A549 (cell line): Measurements from ENCODE around the gene RYR3. TPM values are rescaled to one million over a fixed set of nuclear protein-coding genes. Genes with fewer than 3 reads are reported as not detected.
A peak's percentile ranks its signal among the peaks of the same experiment; 100 is the strongest.

Experiments
- ATAC-seq, 2 experiments: fragments of 200-7000 bp in 1 of 2; fragments of >200 bp in 1 of 2; cut with Nextera tagmentation in 1 of 2; cut with Tn5 transposase in 1 of 2; 3 replicates each; pipeline versions ENCODE4 v1.8.0 to v1.9.1; 2018 to 2020; ENCODE audit warnings: mild to moderate bottlenecking in 1 of 2, moderate library complexity in 1 of 2
- CTCF ChIA-PET: fragments of 300-600 bp; sonication (Branson Sonifier 250); formaldehyde crosslinking; extraction: SDS; loops from one replicate; lab custom pipeline; 2021; ENCODE audit warnings: antibody characterized with exemption, inconsistent platforms; lab: Yijun Ruan, JAX
- POLR2A ChIA-PET: fragments of 350-600 bp; formaldehyde crosslinking; extraction: SDS; loops from one replicate; lab custom pipeline; 2021; ENCODE audit warnings: antibody characterized with exemption, inconsistent platforms; lab: Yijun Ruan, JAX
- DNase-seq, 2 experiments: peaks; one replicate each; pipeline versions ENCODE4 v3.0.0 to v3.0.0-alpha.2; 2011 to 2016; ENCODE audit warnings: low read depth in 1 of 2, low spot score in 1 of 2
- FAIRE-seq: peaks from 2 replicates; lab custom pipeline; 2011; peaks lifted over from hg19 to GRCh38; lab: Jason Lieb, UNC
- H3K27ac ChIP-seq, 2 experiments: fragments of >200 bp; sonication (Bioruptor Twin); formaldehyde crosslinking; 3 replicates each; pipeline ENCODE4 v1.5.1; 2016 to 2017
- H3K4me1 ChIP-seq: fragments of >200 bp; sonication (Bioruptor Twin); formaldehyde crosslinking; 3 replicates; pipeline ENCODE4 v1.6.1; 2016
- H3K4me2 ChIP-seq: fragments of >200 bp; sonication (Bioruptor Twin); formaldehyde crosslinking; 3 replicates; pipeline ENCODE4 v1.6.1; 2016
- H3K4me3 ChIP-seq: fragments of >200 bp; sonication (Bioruptor Twin); formaldehyde crosslinking; 3 replicates; pipeline ENCODE4 v1.5.1; 2016
- H3K9me3 ChIP-seq: fragments of >200 bp; sonication (Bioruptor Twin); formaldehyde crosslinking; 3 replicates; pipeline ENCODE4 v1.6.1; 2016
- BCL3 ChIP-seq: fragments of >200 bp; sonication (Bioruptor Twin); formaldehyde crosslinking; IDR thresholded peaks from 3 replicates; pipeline ENCODE4 v1.6.1; 2016
- CBX2 ChIP-seq: fragments of 200-600 bp; sonication (generic); IDR thresholded peaks from 2 replicates; pipeline ENCODE4 v1.6.1; 2016; ENCODE audit warnings: low read depth, mild to moderate bottlenecking, borderline replicate concordance
- CEBPB ChIP-seq, 2 experiments: fragments of >200 bp in 1 of 2; sonication (Bioruptor Twin) in 1 of 2; formaldehyde crosslinking in 1 of 2; IDR thresholded peaks; 2 replicates each; pipeline ENCODE4 v1.6.1; 2012 to 2016
- CTCF ChIP-seq: fragments of >200 bp; sonication (Bioruptor Twin); formaldehyde crosslinking; IDR thresholded peaks from 3 replicates; pipeline ENCODE4 v1.5.1; 2016
- ESRRA ChIP-seq: fragments of 150-350 bp; IDR thresholded peaks from 2 replicates; pipeline ENCODE4 v1.6.1; 2014; ENCODE audit warnings: mild to moderate bottlenecking, low read length, borderline replicate concordance
- FOSL2 ChIP-seq, 2 experiments: fragments of 450-650 bp in 1 of 2; fragments of >200 bp in 1 of 2; sonication (Bioruptor Twin) in 1 of 2; formaldehyde crosslinking; IDR thresholded peaks; 2 replicates each; pipeline versions ENCODE4 v1.5.0 to v1.6.1; 2016 to 2020; ENCODE audit warnings: mild to moderate bottlenecking in 1 of 2, moderate library complexity in 1 of 2
- JUNB ChIP-seq: fragments of >200 bp; sonication (Bioruptor Twin); formaldehyde crosslinking; IDR thresholded peaks from 2 replicates; pipeline ENCODE4 v1.6.1; 2016
- MAFK ChIP-seq: fragments of 450-650 bp; IDR thresholded peaks from 2 replicates; pipeline ENCODE4 v1.6.1; 2014; ENCODE audit not compliant: partially characterized antibody
- MAX ChIP-seq: IDR thresholded peaks from 2 replicates; pipeline ENCODE4 v1.6.1; 2012
- POLR2AphosphoS2 ChIP-seq: conservative IDR thresholded peaks from 2 replicates; pipeline ENCODE4 v1.6.1; 2012; ENCODE audit warnings: low read length, improper control_type of control experiment, inconsistent platforms
- RAD21 ChIP-seq, 2 experiments: fragments of >200 bp in 1 of 2; sonication (Bioruptor Twin) in 1 of 2; formaldehyde crosslinking in 1 of 2; IDR thresholded peaks in 1 of 2; conservative IDR thresholded peaks in 1 of 2; 2 replicates in 1 of 2; 3 replicates in 1 of 2; pipeline ENCODE4 v1.6.1; 2012 to 2018; ENCODE audit warnings: inconsistent platforms in 1 of 2
- REST ChIP-seq: fragments of 200-600 bp; sonication (generic); IDR thresholded peaks from 2 replicates; pipeline ENCODE4 v1.6.1; 2016; ENCODE audit warnings: antibody characterized with exemption, mild to moderate bottlenecking, moderate library complexity
- SMC3 ChIP-seq: fragments of >200 bp; sonication (Bioruptor Twin); formaldehyde crosslinking; IDR thresholded peaks from 3 replicates; pipeline ENCODE4 v1.6.1; 2018; ENCODE audit warnings: inconsistent platforms
- SREBF2 ChIP-seq: fragments of 450-650 bp; IDR thresholded peaks from 2 replicates; pipeline ENCODE4 v1.6.1; 2014; ENCODE audit warnings: mild to moderate bottlenecking, moderate library complexity
- TP53 ChIP-seq: fragments of 250-450 bp; sonication (Bioruptor Pico); IDR thresholded peaks from 2 replicates; pipeline ENCODE4 v1.5.0; 2021; ENCODE audit warnings: mild to moderate bottlenecking, moderate library complexity
- USF2 ChIP-seq: fragments of 450-650 bp; IDR thresholded peaks from 2 replicates; pipeline ENCODE4 v1.6.1; 2014; ENCODE audit warnings: antibody characterized with exemption
- ZFP36 ChIP-seq: fragments of 450-650 bp; IDR thresholded peaks from 2 replicates; pipeline ENCODE4 v1.6.1; 2014; ENCODE audit warnings: borderline replicate concordance; ENCODE audit not compliant: partially characterized antibody
- ZNF302 ChIP-seq: fragments of 250-450 bp; sonication (Bioruptor Pico); IDR thresholded peaks from 2 replicates; pipeline ENCODE4 v1.9.0; 2021; ENCODE audit warnings: inconsistent platforms, mild to moderate bottlenecking, moderate library complexity
- ZSCAN20 ChIP-seq: fragments of 250-450 bp; sonication (Bioruptor Pico); IDR thresholded peaks from 2 replicates; pipeline ENCODE4 v1.8.0; 2022; ENCODE audit warnings: mild to moderate bottlenecking, moderate library complexity
- WGBS: methylation state at CpG from one replicate; pipeline ENCODE4 v1.1.6; 2017; ENCODE audit errors: missing lambda C conversion rate; 5-methylcytosine and 5-hydroxymethylcytosine counted together
- polyA plus RNA-seq, 4 experiments: library from polyadenylated mRNA; depleted of rRNA in 3 of 4; stranded (reverse); fragments of >200 nt; fragmentation: RNase III in 1 of 4; extraction: RNeasy Plus Mini Kit Qiagen cat#74134 plus additional on column Dnase treatment in 1 of 4; gene quantifications; 2 replicates in 3 of 4; 3 replicates in 1 of 4; pipeline ENCODE4 v1.2.3, GENCODE V29; 2011 to 2017
- TF ChIP-seq, protein P1 (sequence below): IDR thresholded peaks from 2 replicates; pipeline ENCODE4 v1.6.1; 2012; ENCODE audit warnings: low read depth, borderline replicate concordance

RYR3 gene
- polyA plus RNA-seq, 2 of the 4 experiments (the other 2 are of a cell fraction) = 0.03 TPM; not detected in 1

DNA sequence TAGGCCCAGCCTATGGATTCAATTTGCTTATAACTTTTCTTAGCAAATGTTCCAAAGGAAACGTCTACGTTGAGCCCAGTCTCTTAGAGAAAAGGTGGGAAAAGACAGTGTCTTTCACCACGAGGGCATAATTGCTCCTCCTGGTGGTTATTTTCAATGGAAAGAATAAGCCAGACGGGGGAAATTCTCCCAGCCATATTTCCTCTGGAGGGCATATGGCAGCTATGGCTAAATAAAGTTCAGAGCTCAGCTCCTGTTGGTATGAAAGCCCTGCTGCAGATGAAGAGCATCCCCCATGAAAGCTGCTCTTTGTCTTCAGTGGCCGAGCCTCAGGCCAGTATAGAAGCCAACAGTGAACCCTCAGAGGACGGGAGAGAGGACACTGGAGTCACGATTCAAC is 297.9 kb downstream of the RYR3 start:
- FAIRE-seq (no peak), ATAC-seq (peak; percentile 54 to 71; a peak in 4 of 6 replicates), DNase-seq (peak in 1 of 2 experiments; percentile 22)
- Histone ChIP-seq H3K9me3 (no peaks in the 10 kb centered on the region), H3K4me1 (no peaks in the 10 kb centered on the region), H3K4me2 (no peak overlapping the region), H3K4me3 (no peak overlapping the region), H3K27ac (no peak overlapping the region)
- ChIA-PET CTCF (interaction anchor here (0.9 to 1.6 kb wide), 8 partner anchors 9 to 369 kb away, joined by 3 to 8 read pairs (median 3); no protein-coding TSS in a partner anchor), POLR2A (no interaction called here)
- WGBS = 12% methylated on average over 7 of the region's 7 CpGs
- TF ChIP-seq MAX (peak; percentile 76), ZNF302 (CRISPR knock-in tag) (no peak), SMC3 (peak; percentile 64), TP53 (CRISPR knock-in tag) (no peak), CTCF (peak; percentile 43), RAD21 (conservative IDR thresholded peaks at IDR 0.05 in 1 of 2, IDR thresholded peaks at IDR 0.05 in 1 of 2) (peak; percentile 38 to 46; a peak in 4 of 5 replicates)
- TF ChIP-seq, protein P1, sequence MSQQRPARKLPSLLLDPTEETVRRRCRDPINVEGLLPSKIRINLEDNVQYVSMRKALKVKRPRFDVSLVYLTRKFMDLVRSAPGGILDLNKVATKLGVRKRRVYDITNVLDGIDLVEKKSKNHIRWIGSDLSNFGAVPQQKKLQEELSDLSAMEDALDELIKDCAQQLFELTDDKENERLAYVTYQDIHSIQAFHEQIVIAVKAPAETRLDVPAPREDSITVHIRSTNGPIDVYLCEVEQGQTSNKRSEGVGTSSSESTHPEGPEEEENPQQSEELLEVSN = peak; percentile 79; the same call in 1 of the 2 replicates

GRCh38 chr15:33612721-33613304 is 302.0 kb downstream of the RYR3 start:
- FAIRE-seq = no peak

More at GRCh38 chr15:33612721-33613304, 302.0 kb downstream of the RYR3 start:
- no peaks in the 10 kb centered on the region for H3K4me1 ChIP-seq
- TF ChIP-seq CTCF = no peak
- TF ChIP-seq CBX2 = no peak
- TF ChIP-seq BCL3 = no peak
- no peak for TF ChIP-seq ZFP36
- no peak for TF ChIP-seq REST
- no peak for TF ChIP-seq SREBF2
- TF ChIP-seq FOSL2 (IDR thresholded peaks at IDR 0.05) = no peak
- TF ChIP-seq FOSL2 (CRISPR knock-in tag; IDR thresholded peaks at IDR 0.05) = no peak
- TF ChIP-seq CEBPB (IDR thresholded peaks at IDR 0.05) = no peak
- TF ChIP-seq ESRRA = no peak
- TF ChIP-seq POLR2AphosphoS2 = no peak
- no peak for TF ChIP-seq ZSCAN20 (CRISPR knock-in tag)
- TF ChIP-seq, protein P1 = no peak
- TF ChIP-seq MAFK = no peak
- TF ChIP-seq JUNB = no peak
- TF ChIP-seq USF2 = no peak
- TF ChIP-seq, all 56 proteins: peak for 0
- Histone ChIP-seq H3K27ac (no peak overlapping the region), H3K4me2 (no peak overlapping the region), H3K4me3 (no peak overlapping the region), H3K9me3 (no peaks in the 10 kb centered on the region)
- ATAC-seq (no peak), DNase-seq (no peak)
- ChIA-PET POLR2A (no interaction called here), CTCF (interaction anchor here (1.3 kb wide), 1 partner anchor 88 kb away, joined by 3 read pairs; no protein-coding TSS in a partner anchor)
- 37% methylated on average over 10 of the region's 10 CpGs for WGBS
